Measurements from ENCODE around the gene SRRM3. TPM values are rescaled to one million over a fixed set of nuclear protein-coding genes. Genes with fewer than 3 reads are reported as not detected.
"Not testable (repeated sequence)": the region's sequence is repeated elsewhere in the genome, so short reads cannot be mapped to it uniquely, and the experiment has no call there.

Gene SRRM3
- total RNA-seq, 1 donor from 2014 or later: 2.0 TPM

GRCh38 chr7:76191783-76192240 lies 9.9 kb upstream of the SRRM3 start:
- DNase-seq: peak; percentile 51

- DNase-seq: no peak
Observed at GRCh38 chr7:76193466-76193865, 8.2 kb upstream of the SRRM3 start.

- DNase-seq: no peak
Observed at GRCh38 chr7:76193883-76194282, 7.8 kb upstream of the SRRM3 start.

- no peak for DNase-seq
Observed at GRCh38 chr7:76196786-76197185, 4.9 kb upstream of the SRRM3 start.

- no peak for DNase-seq
Observed at GRCh38 chr7:76198202-76198601, 3.5 kb upstream of the SRRM3 start.

- DNase-seq: no peak
Observed at GRCh38 chr7:76202666-76203030, 952 bp downstream of the SRRM3 start.

- DNase-seq: no peak
Observed at GRCh38 chr7:76204147-76204546, 2.5 kb downstream of the SRRM3 start.

- peak; percentile 46 for DNase-seq
Observed at GRCh38 chr7:76206633-76207032, 4.9 kb downstream of the SRRM3 start.

- DNase-seq: no peak
Observed at GRCh38 chr7:76209310-76209709, 7.6 kb downstream of the SRRM3 start.

- DNase-seq: no peak
Observed at GRCh38 chr7:76211216-76211615, 9.5 kb downstream of the SRRM3 start.

- not testable (repeated sequence) for DNase-seq
Observed at GRCh38 chr7:76215349-76215748, 13.7 kb downstream of the SRRM3 start.

GRCh38 chr7:76216381-76217082 lies 14.8 kb downstream of the SRRM3 start:
- no peak for DNase-seq

GRCh38 chr7:76217942-76218566 lies 16.4 kb downstream of the SRRM3 start:
- no peak for DNase-seq

GRCh38 chr7:76220185-76221057 lies 18.7 kb downstream of the SRRM3 start:
- peak; percentile 42 for DNase-seq

- no peak for DNase-seq
Observed at GRCh38 chr7:76222333-76222732, 20.6 kb downstream of the SRRM3 start.

GRCh38 chr7:76222839-76223238 lies 21.1 kb downstream of the SRRM3 start:
- no peak for DNase-seq

- DNase-seq: no peak
Observed at GRCh38 chr7:76223286-76223972, 21.7 kb downstream of the SRRM3 start.

- DNase-seq: no peak
Observed at GRCh38 chr7:76224695-76225094, 23.0 kb downstream of the SRRM3 start.

GRCh38 chr7:76225379-76225778 lies 23.7 kb downstream of the SRRM3 start:
- DNase-seq: peak; percentile 51

- no peak for DNase-seq
Observed at GRCh38 chr7:76225951-76226350, 24.3 kb downstream of the SRRM3 start.

- not testable (repeated sequence) for DNase-seq
Observed at GRCh38 chr7:76226878-76227423, 25.3 kb downstream of the SRRM3 start.

GRCh38 chr7:76230214-76230613 lies 28.5 kb downstream of the SRRM3 start:
- DNase-seq: no peak

- DNase-seq: no peak
Observed at GRCh38 chr7:76231071-76231470, 29.4 kb downstream of the SRRM3 start.
